ENCODE measurements around the gene MFAP4. TPM values are rescaled to one million over a fixed set of nuclear protein-coding genes. Genes with fewer than 3 reads are reported as not detected.

The MFAP4 gene
- total RNA-seq, 1 experiment from 2014 or later, result 0.15 TPM

GRCh38 chr17:19412510-19412909 is 25.5 kb upstream of the MFAP4 start:
- Histone ChIP-seq H3K79me2 (ENCODE audit: low read length) (no peaks in the 10 kb centered on the region), H3K36me3 (ENCODE audit: insufficient read depth, low read length) (no peaks in the 10 kb centered on the region), H3K4me3 (ENCODE audit: low read length) (no peak overlapping the region), H2AFZ (ENCODE audit: low read length) (no peak overlapping the region), H3K9me2 (replicated peaks; ENCODE audit: insufficient read depth, low read length) (no peaks in the 10 kb centered on the region), H3K27me3 (ENCODE audit: low read length) (no peaks in the 10 kb centered on the region), H3K9me3 (ENCODE audit: low read length) (no peaks in the 10 kb centered on the region), H3K27ac (ENCODE audit: low read length) (no peak overlapping the region), H3K4me2 (ENCODE audit: low read depth, low read length, poor library complexity, severe bottlenecking) (no peak overlapping the region), H4K20me1 (ENCODE audit: insufficient read depth, low read depth, low read length) (no peaks in the 10 kb centered on the region), H3K4me1 (ENCODE audit: low read length) (no peaks in the 10 kb centered on the region), H3K9ac (ENCODE audit: low read length) (no peak overlapping the region)
- no peak for DNase-seq

GRCh38 chr17:19411631-19412030 is 24.6 kb upstream of the MFAP4 start:
- Histone ChIP-seq H3K4me2 (ENCODE audit: low read depth, low read length, poor library complexity, severe bottlenecking) (no peak overlapping the region), H3K79me2 (ENCODE audit: low read length) (no peaks in the 10 kb centered on the region), H2AFZ (ENCODE audit: low read length) (no peak overlapping the region), H3K4me1 (ENCODE audit: low read length) (no peaks in the 10 kb centered on the region), H3K36me3 (ENCODE audit: insufficient read depth, low read length) (no peaks in the 10 kb centered on the region), H3K9ac (ENCODE audit: low read length) (no peak overlapping the region), H4K20me1 (ENCODE audit: insufficient read depth, low read depth, low read length) (no peaks in the 10 kb centered on the region), H3K27me3 (ENCODE audit: low read length) (no peaks in the 10 kb centered on the region), H3K9me2 (replicated peaks; ENCODE audit: insufficient read depth, low read length) (no peaks in the 10 kb centered on the region), H3K9me3 (ENCODE audit: low read length) (no peaks in the 10 kb centered on the region), H3K4me3 (ENCODE audit: low read length) (no peak overlapping the region), H3K27ac (ENCODE audit: low read length) (no peak overlapping the region)
- DNase-seq, result no peak

- no peaks in the 10 kb centered on the region for H3K27me3 ChIP-seq (ENCODE audit: low read length)
- H3K4me2 ChIP-seq (ENCODE audit: low read depth, low read length, poor library complexity, severe bottlenecking), result no peak within 1 kb of the TSS
- H3K9ac ChIP-seq (ENCODE audit: low read length), result no peak within 1 kb of the TSS
- H3K9me2 ChIP-seq (replicated peaks; ENCODE audit: insufficient read depth, low read length), result no peaks in the 10 kb centered on the region
- no peak within 1 kb of the TSS for H3K27ac ChIP-seq (ENCODE audit: low read length)
- H3K4me3 ChIP-seq (ENCODE audit: low read length), result no peak within 1 kb of the TSS
- no peaks in the 10 kb centered on the region for H3K4me1 ChIP-seq (ENCODE audit: low read length)
- H3K9me3 ChIP-seq (ENCODE audit: low read length), result no peaks in the 10 kb centered on the region
- no peaks in the 10 kb centered on the region for H3K79me2 ChIP-seq (ENCODE audit: low read length)
- no peak within 1 kb of the TSS for H2AFZ ChIP-seq (ENCODE audit: low read length)
- no peak for DNase-seq
- H4K20me1 ChIP-seq (ENCODE audit: insufficient read depth, low read depth, low read length), result no peaks in the 10 kb centered on the region
- H3K36me3 ChIP-seq (ENCODE audit: insufficient read depth, low read length), result no peaks in the 10 kb centered on the region
Measured at GRCh38 chr17:19410875-19411620, 24.1 kb upstream of the MFAP4 start, which contains the start of gene RNF112. RNF112 (plus strand) TSS chr17:19411232; CDS start chr17:19411409, 177 bp downstream.

GRCh38 chr17:19410091-19410490 is 23.1 kb upstream of the MFAP4 start:
- no peak for DNase-seq
- Histone ChIP-seq H3K36me3 (ENCODE audit: insufficient read depth, low read length) (no peaks in the 10 kb centered on the region), H3K4me3 (ENCODE audit: low read length) (no peak overlapping the region), H3K9me2 (replicated peaks; ENCODE audit: insufficient read depth, low read length) (no peaks in the 10 kb centered on the region), H3K27ac (ENCODE audit: low read length) (no peak overlapping the region), H3K9ac (ENCODE audit: low read length) (no peak overlapping the region), H3K4me2 (ENCODE audit: low read depth, low read length, poor library complexity, severe bottlenecking) (no peak overlapping the region), H3K79me2 (ENCODE audit: low read length) (no peaks in the 10 kb centered on the region), H4K20me1 (ENCODE audit: insufficient read depth, low read depth, low read length) (no peaks in the 10 kb centered on the region), H2AFZ (ENCODE audit: low read length) (no peak overlapping the region), H3K4me1 (ENCODE audit: low read length) (no peaks in the 10 kb centered on the region), H3K9me3 (ENCODE audit: low read length) (no peaks in the 10 kb centered on the region), H3K27me3 (ENCODE audit: low read length) (no peaks in the 10 kb centered on the region)

GRCh38 chr17:19409509-19409908 is 22.5 kb upstream of the MFAP4 start:
- Histone ChIP-seq H3K9ac (ENCODE audit: low read length) (no peak overlapping the region), H3K4me3 (ENCODE audit: low read length) (no peak overlapping the region), H3K4me1 (ENCODE audit: low read length) (no peaks in the 10 kb centered on the region), H3K27ac (ENCODE audit: low read length) (no peak overlapping the region), H3K36me3 (ENCODE audit: insufficient read depth, low read length) (no peaks in the 10 kb centered on the region), H3K9me2 (replicated peaks; ENCODE audit: insufficient read depth, low read length) (no peaks in the 10 kb centered on the region), H3K4me2 (ENCODE audit: low read depth, low read length, poor library complexity, severe bottlenecking) (no peak overlapping the region), H3K9me3 (ENCODE audit: low read length) (no peaks in the 10 kb centered on the region), H2AFZ (ENCODE audit: low read length) (no peak overlapping the region), H3K27me3 (ENCODE audit: low read length) (no peaks in the 10 kb centered on the region), H4K20me1 (ENCODE audit: insufficient read depth, low read depth, low read length) (no peaks in the 10 kb centered on the region), H3K79me2 (ENCODE audit: low read length) (no peaks in the 10 kb centered on the region)
- DNase-seq, result no peak

GRCh38 chr17:19409066-19409465 is 22.1 kb upstream of the MFAP4 start:
- Histone ChIP-seq H3K4me3 (ENCODE audit: low read length) (no peak overlapping the region), H3K36me3 (ENCODE audit: insufficient read depth, low read length) (no peaks in the 10 kb centered on the region), H3K27ac (ENCODE audit: low read length) (no peak overlapping the region)

GRCh38 chr17:19408346-19408710 is 21.3 kb upstream of the MFAP4 start:
- H3K4me2 ChIP-seq (ENCODE audit: low read depth, low read length, poor library complexity, severe bottlenecking), result no peak overlapping the region
- H4K20me1 ChIP-seq (ENCODE audit: insufficient read depth, low read depth, low read length), result no peaks in the 10 kb centered on the region
- no peak overlapping the region for H3K9ac ChIP-seq (ENCODE audit: low read length)
- H3K9me3 ChIP-seq (ENCODE audit: low read length), result no peaks in the 10 kb centered on the region
- H3K79me2 ChIP-seq (ENCODE audit: low read length), result no peaks in the 10 kb centered on the region
- H3K27me3 ChIP-seq (ENCODE audit: low read length), result no peaks in the 10 kb centered on the region
- no peak overlapping the region for H3K27ac ChIP-seq (ENCODE audit: low read length)
- H3K36me3 ChIP-seq (ENCODE audit: insufficient read depth, low read length), result no peaks in the 10 kb centered on the region
- H3K4me1 ChIP-seq (ENCODE audit: low read length), result no peaks in the 10 kb centered on the region
- H2AFZ ChIP-seq (ENCODE audit: low read length), result no peak overlapping the region
- no peak for DNase-seq
- no peaks in the 10 kb centered on the region for H3K9me2 ChIP-seq (replicated peaks; ENCODE audit: insufficient read depth, low read length)
- H3K4me3 ChIP-seq (ENCODE audit: low read length), result no peak overlapping the region

More at GRCh38 chr17:19409066-19409465, 22.1 kb upstream of the MFAP4 start:
- H2AFZ ChIP-seq (ENCODE audit: low read length), result no peak overlapping the region
- H4K20me1 ChIP-seq (ENCODE audit: insufficient read depth, low read depth, low read length), result no peaks in the 10 kb centered on the region
- H3K9ac ChIP-seq (ENCODE audit: low read length), result no peak overlapping the region
- DNase-seq, result no peak
- no peak overlapping the region for H3K4me2 ChIP-seq (ENCODE audit: low read depth, low read length, poor library complexity, severe bottlenecking)
- no peaks in the 10 kb centered on the region for H3K4me1 ChIP-seq (ENCODE audit: low read length)
- no peaks in the 10 kb centered on the region for H3K9me3 ChIP-seq (ENCODE audit: low read length)
- H3K27me3 ChIP-seq (ENCODE audit: low read length), result no peaks in the 10 kb centered on the region
- H3K9me2 ChIP-seq (replicated peaks; ENCODE audit: insufficient read depth, low read length), result no peaks in the 10 kb centered on the region
- no peaks in the 10 kb centered on the region for H3K79me2 ChIP-seq (ENCODE audit: low read length)

GRCh38 chr17:19407601-19408345 is 20.8 kb upstream of the MFAP4 start:
- Histone ChIP-seq H3K4me2 (ENCODE audit: low read depth, low read length, poor library complexity, severe bottlenecking) (no peak overlapping the region), H3K36me3 (ENCODE audit: insufficient read depth, low read length) (no peaks in the 10 kb centered on the region), H3K27me3 (ENCODE audit: low read length) (no peaks in the 10 kb centered on the region), H3K79me2 (ENCODE audit: low read length) (no peaks in the 10 kb centered on the region), H3K9ac (ENCODE audit: low read length) (no peak overlapping the region), H2AFZ (ENCODE audit: low read length) (no peak overlapping the region), H4K20me1 (ENCODE audit: insufficient read depth, low read depth, low read length) (no peaks in the 10 kb centered on the region), H3K27ac (ENCODE audit: low read length) (no peak overlapping the region), H3K4me1 (ENCODE audit: low read length) (no peaks in the 10 kb centered on the region), H3K9me2 (replicated peaks; ENCODE audit: insufficient read depth, low read length) (no peaks in the 10 kb centered on the region), H3K4me3 (ENCODE audit: low read length) (no peak overlapping the region), H3K9me3 (ENCODE audit: low read length) (no peaks in the 10 kb centered on the region)
- DNase-seq, result no peak
